Chondrocyte (in vitro differentiated cells): ENCODE measurements around the gene EYA2. TPM values are rescaled to one million over a fixed set of nuclear protein-coding genes. Genes with fewer than 3 reads are reported as not detected.

Experiments used
- DNase-seq: peaks from one replicate; pipeline ENCODE4 v3.0.0; 2021; ENCODE audit warnings: mixed read lengths, low spot score
- H3K27ac Mint-ChIP-seq: one replicate; pipeline ENCODE4 v1.8.0; 2021; ENCODE audit warnings: mild to moderate bottlenecking, moderate library complexity, mixed read lengths; ENCODE audit not compliant: unreplicated experiment
- H3K27me3 Mint-ChIP-seq: 2 replicates; pipeline ENCODE4 v1.8.0; 2021; ENCODE audit warnings: low read depth, mixed read lengths
- H3K36me3 Mint-ChIP-seq: 2 replicates; pipeline ENCODE4 v1.8.0; 2021; ENCODE audit warnings: low read depth, mixed read lengths
- H3K4me1 Mint-ChIP-seq: 2 replicates; pipeline ENCODE4 v1.8.0; 2021; ENCODE audit warnings: low read depth, mild to moderate bottlenecking, mixed read lengths
- H3K4me3 Mint-ChIP-seq: one replicate; pipeline ENCODE4 v1.8.0; 2021; ENCODE audit warnings: mild to moderate bottlenecking, moderate library complexity, mixed read lengths; ENCODE audit not compliant: unreplicated experiment
- H3K9me3 Mint-ChIP-seq: 2 replicates; pipeline ENCODE4 v1.8.0; 2021; ENCODE audit warnings: low read depth, mixed read lengths
- CTCF ChIP-seq: fragments of 200-600 bp; sonication (generic); IDR thresholded peaks from 2 replicates; pipeline ENCODE4 v1.5.0; 2021; ENCODE audit warnings: antibody characterized with exemption, mild to moderate bottlenecking, moderate library complexity
- total RNA-seq: library from RNA; stranded (reverse); gene quantifications from 3 replicates; pipeline ENCODE4 v1.2.1, GENCODE V29; 2021

The EYA2 gene
- total RNA-seq, 1 donor from 2014 or later: 0.32 TPM

DNA sequence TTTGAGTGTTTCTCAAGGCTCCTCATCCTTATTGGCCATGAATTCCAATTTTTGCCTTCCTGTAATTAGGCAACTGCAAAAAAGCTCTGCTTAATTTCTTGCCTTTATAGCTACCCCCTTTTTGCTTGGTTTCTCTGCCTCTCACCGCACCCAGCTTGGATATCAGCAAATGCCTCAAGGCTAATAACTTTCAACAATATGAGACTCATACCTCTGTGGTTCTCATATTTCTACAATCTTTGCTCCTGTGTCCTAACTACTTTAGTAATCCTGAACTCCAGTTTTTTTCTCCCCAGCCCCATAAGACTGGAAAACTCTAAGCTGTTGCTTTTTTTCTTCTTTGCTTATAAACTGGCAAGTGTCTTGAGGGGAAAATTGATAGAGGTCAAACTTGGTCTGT, 88.8 kb downstream of the EYA2 start:
- Mint-ChIP-seq H3K27ac (no peak overlapping the region), H3K27me3 (peaks cover 42% of the 10 kb centered on the region), H3K4me1 (peaks cover 6% of the 10 kb centered on the region), H3K4me3 (no peak overlapping the region), H3K36me3 (peaks cover 8% of the 10 kb centered on the region), H3K9me3 (peaks cover 12% of the 10 kb centered on the region)
- no peak for DNase-seq
- no peak for TF ChIP-seq CTCF

DNA sequence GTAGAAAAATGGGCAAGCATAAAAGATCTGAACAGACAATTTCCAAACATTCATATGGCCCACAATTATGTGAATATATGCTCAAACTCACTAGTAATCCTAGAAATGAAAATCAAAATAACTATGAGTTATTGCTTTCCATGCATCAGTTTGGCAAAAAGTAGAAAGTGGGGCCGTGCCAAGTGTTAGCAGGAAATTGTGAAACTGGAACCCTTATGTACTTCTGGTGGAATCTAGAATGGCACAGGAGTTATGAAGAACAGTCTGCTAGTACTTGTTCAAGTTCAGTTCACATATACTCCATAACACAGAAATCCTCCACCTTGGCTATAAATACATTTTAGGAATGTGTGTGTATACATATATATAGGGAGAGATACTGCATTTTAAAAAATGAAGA, 89.8 kb downstream of the EYA2 start:
- peaks cover 40% of the 10 kb centered on the region for H3K27me3 Mint-ChIP-seq
- no peak for TF ChIP-seq CTCF
- H3K4me3 Mint-ChIP-seq: no peak overlapping the region
- H3K27ac Mint-ChIP-seq: no peak overlapping the region
- peaks cover 8% of the 10 kb centered on the region for H3K36me3 Mint-ChIP-seq
- DNase-seq: no peak
- peaks cover 6% of the 10 kb centered on the region for H3K4me1 Mint-ChIP-seq
- H3K9me3 Mint-ChIP-seq: peaks cover 12% of the 10 kb centered on the region

- Mint-ChIP-seq H3K36me3 (peaks cover 8% of the 10 kb centered on the region), H3K4me3 (no peak overlapping the region), H3K27me3 (peaks cover 40% of the 10 kb centered on the region), H3K4me1 (peaks cover 6% of the 10 kb centered on the region), H3K27ac (no peak overlapping the region), H3K9me3 (peaks cover 12% of the 10 kb centered on the region)
- TF ChIP-seq CTCF: no peak
- DNase-seq: no peak
These were observed 90.6 kb downstream of the EYA2 start for GRCh38 chr20:46985250-46985649.

DNA sequence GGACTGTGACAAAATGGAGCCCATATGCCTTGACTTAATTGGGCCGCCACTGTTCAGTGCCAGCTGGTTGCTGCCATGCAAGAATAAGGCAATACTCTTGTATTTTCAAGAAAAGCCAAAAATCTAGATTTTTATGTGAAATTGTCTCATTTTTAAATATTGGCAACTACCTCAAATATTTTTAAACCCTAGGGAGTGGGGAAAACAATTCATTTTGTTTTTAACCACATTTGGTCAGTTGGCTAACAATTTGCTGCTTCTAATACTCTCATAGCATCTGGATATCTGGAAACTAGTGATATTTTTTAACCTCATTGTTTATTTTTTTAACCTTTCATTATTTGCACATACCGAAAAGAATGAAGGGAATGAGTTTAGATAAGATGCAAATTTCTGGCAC, 91.0 kb downstream of the EYA2 start:
- TF ChIP-seq CTCF: no peak
- Mint-ChIP-seq H3K27me3 (peaks cover 40% of the 10 kb centered on the region), H3K27ac (no peak overlapping the region), H3K4me1 (peaks cover 6% of the 10 kb centered on the region), H3K36me3 (peaks cover 8% of the 10 kb centered on the region), H3K9me3 (peaks cover 12% of the 10 kb centered on the region), H3K4me3 (no peak overlapping the region)
- DNase-seq: no peak

GRCh38 chr20:46987001-46987400, 92.4 kb downstream of the EYA2 start:
- Mint-ChIP-seq H3K27ac (no peak overlapping the region), H3K4me3 (no peak overlapping the region), H3K4me1 (peaks cover 6% of the 10 kb centered on the region), H3K36me3 (peaks cover 9% of the 10 kb centered on the region), H3K9me3 (peaks cover 11% of the 10 kb centered on the region), H3K27me3 (peaks cover 43% of the 10 kb centered on the region)
- no peak for DNase-seq
- TF ChIP-seq CTCF: no peak
